ENCODE results near the gene ZRANB3.

DNA sequence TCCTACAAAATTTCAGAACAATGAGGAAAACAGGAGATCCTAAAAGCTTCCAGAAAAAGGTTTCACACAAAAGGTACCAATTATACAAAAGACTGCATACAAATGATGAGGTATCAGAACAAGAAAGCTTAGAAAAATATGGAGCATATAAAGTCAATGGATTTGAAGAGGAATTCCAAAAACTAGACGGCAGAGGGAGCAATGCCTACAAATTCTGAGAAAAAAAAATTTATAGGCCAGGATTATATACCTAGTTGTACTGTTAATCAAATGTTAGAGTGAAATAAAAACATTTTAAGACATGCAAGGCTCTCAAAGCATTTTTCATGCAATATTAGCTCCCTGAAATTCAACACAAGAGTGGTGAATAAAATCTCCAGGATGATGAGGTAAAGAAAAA, 106.2 kb downstream of the ZRANB3 start:
- no peak for TF ChIP-seq EZH2 (IDR thresholded peaks at IDR 0.05; ENCODE audit: borderline replicate concordance, low read length)
- TF ChIP-seq, protein P1, sequence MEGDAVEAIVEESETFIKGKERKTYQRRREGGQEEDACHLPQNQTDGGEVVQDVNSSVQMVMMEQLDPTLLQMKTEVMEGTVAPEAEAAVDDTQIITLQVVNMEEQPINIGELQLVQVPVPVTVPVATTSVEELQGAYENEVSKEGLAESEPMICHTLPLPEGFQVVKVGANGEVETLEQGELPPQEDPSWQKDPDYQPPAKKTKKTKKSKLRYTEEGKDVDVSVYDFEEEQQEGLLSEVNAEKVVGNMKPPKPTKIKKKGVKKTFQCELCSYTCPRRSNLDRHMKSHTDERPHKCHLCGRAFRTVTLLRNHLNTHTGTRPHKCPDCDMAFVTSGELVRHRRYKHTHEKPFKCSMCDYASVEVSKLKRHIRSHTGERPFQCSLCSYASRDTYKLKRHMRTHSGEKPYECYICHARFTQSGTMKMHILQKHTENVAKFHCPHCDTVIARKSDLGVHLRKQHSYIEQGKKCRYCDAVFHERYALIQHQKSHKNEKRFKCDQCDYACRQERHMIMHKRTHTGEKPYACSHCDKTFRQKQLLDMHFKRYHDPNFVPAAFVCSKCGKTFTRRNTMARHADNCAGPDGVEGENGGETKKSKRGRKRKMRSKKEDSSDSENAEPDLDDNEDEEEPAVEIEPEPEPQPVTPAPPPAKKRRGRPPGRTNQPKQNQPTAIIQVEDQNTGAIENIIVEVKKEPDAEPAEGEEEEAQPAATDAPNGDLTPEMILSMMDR (conservative IDR thresholded peaks at IDR 0.05 in 1 of 2, IDR thresholded peaks at IDR 0.05 in 1 of 2; ENCODE audit: extremely low read depth in 1 of 2, insufficient read depth in 1 of 2, low read depth in 1 of 2, low read length in 2 of 2), result peak in 1 of 2 donors; percentile 22
